ENCODE data around the gene SLC9A9.

Gene SLC9A9

DNA sequence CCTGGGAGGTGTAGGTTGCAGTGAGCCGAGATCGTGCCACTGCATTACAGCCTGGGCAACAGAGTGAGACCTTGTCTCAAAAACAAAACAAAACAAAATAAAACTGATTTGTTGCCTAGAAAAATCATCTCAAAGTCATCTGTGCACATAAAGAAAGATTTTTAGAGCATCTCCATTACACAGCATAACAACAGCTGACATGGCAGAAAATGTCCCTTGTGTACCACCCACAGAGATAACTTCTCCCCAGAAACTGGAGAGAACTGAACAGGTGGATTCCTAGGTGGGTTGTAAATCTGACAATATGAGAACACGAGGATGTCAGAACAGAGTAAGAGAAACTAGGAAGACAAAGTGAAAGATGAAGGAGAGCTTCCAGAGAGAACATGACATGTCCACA lies 207.5 kb downstream of the SLC9A9 start:
- TF ChIP-seq, protein P1, sequence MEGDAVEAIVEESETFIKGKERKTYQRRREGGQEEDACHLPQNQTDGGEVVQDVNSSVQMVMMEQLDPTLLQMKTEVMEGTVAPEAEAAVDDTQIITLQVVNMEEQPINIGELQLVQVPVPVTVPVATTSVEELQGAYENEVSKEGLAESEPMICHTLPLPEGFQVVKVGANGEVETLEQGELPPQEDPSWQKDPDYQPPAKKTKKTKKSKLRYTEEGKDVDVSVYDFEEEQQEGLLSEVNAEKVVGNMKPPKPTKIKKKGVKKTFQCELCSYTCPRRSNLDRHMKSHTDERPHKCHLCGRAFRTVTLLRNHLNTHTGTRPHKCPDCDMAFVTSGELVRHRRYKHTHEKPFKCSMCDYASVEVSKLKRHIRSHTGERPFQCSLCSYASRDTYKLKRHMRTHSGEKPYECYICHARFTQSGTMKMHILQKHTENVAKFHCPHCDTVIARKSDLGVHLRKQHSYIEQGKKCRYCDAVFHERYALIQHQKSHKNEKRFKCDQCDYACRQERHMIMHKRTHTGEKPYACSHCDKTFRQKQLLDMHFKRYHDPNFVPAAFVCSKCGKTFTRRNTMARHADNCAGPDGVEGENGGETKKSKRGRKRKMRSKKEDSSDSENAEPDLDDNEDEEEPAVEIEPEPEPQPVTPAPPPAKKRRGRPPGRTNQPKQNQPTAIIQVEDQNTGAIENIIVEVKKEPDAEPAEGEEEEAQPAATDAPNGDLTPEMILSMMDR (IDR thresholded peaks at IDR 0.05; ENCODE audit: low read depth, low read length, missing control alignments): no peak
- no peaks in the 10 kb centered on the region for H3K36me3 ChIP-seq (replicated peaks)

DNA sequence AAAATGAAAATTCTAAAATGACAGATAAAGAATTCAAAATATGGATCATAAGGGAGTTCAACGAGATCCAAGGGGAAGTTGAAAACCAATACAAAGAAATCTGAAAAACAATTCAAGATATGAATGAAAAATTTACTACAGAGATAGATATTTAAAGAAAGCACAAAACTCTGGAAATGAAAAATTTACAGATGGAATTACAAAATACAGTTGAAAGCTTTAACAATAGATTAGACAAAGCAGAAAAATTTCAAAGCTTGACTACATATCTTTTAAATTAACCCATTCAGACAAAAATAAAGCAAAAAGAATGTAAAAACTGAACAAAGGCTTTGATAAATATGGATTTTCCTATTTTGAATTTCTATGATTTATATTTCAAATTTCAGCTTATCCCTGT lies 211.1 kb downstream of the SLC9A9 start:
- Histone ChIP-seq H3K27me3 (replicated peaks) (no peaks in the 10 kb centered on the region), H3K4me3 (ENCODE audit: low read depth, low read length) (no peak overlapping the region), H3K36me3 (replicated peaks) (no peaks in the 10 kb centered on the region), H3K27ac (no peak overlapping the region)
- DNase-seq: no peak
- in situ Hi-C loops (cut with HindIII; ENCODE audit: low pct_ligation_motif_present, low sequenced_read_pairs): no loop called here
- TF ChIP-seq, protein P1 (IDR thresholded peaks at IDR 0.05; ENCODE audit: low read depth, low read length, missing control alignments): no peak

More for the DNA sequence above, 207.5 kb downstream of the SLC9A9 start:
- no peak for DNase-seq
- Histone ChIP-seq H3K4me3 (ENCODE audit: low read depth, low read length) (no peak overlapping the region), H3K27me3 (replicated peaks) (no peaks in the 10 kb centered on the region), H3K27ac (no peak overlapping the region)
- in situ Hi-C loops (cut with HindIII; ENCODE audit: low pct_ligation_motif_present, low sequenced_read_pairs): no loop called here

DNA sequence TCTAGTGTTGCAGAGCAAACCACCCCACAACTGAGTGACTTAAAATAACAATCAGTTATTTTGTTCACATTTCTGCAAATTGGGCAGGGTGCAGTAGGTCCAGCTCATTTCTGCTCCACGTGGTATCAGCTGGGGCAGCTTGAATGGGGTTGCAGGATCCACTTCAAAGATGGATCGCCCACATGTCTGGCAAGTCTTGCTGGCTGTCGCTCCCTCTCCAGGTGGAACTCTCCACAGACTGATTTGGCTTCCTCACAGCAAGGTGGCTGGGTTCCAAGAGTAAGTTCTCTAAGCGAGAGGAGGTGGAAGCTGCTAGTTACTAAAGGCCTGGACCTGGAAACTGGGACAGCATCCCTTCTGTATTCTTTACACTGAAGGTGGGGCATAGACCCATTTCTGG lies 213.3 kb downstream of the SLC9A9 start:
- TF ChIP-seq, protein P1 (IDR thresholded peaks at IDR 0.05; ENCODE audit: low read depth, low read length, missing control alignments): no peak
- in situ Hi-C loops (cut with HindIII; ENCODE audit: low pct_ligation_motif_present, low sequenced_read_pairs): no loop called here

DNA sequence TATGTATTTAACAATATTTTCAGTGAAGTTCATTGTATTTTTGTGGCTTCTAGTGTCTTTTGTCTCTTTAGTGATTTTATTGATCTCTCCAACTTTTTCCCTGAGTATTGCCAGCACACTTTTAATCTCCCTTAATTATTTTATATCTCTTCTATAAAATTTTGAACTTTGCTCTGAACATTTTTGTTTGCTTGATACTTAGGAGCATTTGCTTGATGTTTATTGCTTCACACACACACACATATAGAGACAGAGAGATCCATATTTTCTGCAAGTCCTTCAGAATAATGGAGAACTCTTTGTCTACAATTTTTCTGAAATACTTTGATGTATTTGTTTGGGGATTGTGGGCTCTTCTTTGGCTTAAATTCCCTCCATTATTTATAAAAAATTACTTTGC lies 213.8 kb downstream of the SLC9A9 start:
- in situ Hi-C loops (cut with HindIII; ENCODE audit: low pct_ligation_motif_present, low sequenced_read_pairs): no loop called here
- TF ChIP-seq, protein P1 (IDR thresholded peaks at IDR 0.05; ENCODE audit: low read depth, low read length, missing control alignments): no peak
- no peak overlapping the region for H3K27ac ChIP-seq
- H3K27me3 ChIP-seq (replicated peaks): no peaks in the 10 kb centered on the region
- no peak for DNase-seq
- no peak overlapping the region for H3K4me3 ChIP-seq (ENCODE audit: low read depth, low read length)
- H3K36me3 ChIP-seq (replicated peaks): no peaks in the 10 kb centered on the region

More for the DNA sequence above, 213.3 kb downstream of the SLC9A9 start:
- Histone ChIP-seq H3K27me3 (replicated peaks) (no peaks in the 10 kb centered on the region), H3K4me3 (ENCODE audit: low read depth, low read length) (no peak overlapping the region), H3K27ac (no peak overlapping the region), H3K36me3 (replicated peaks) (no peaks in the 10 kb centered on the region)
- DNase-seq: no peak

- no peaks in the 10 kb centered on the region for H3K36me3 ChIP-seq (replicated peaks)
- in situ Hi-C loops (cut with HindIII; ENCODE audit: low pct_ligation_motif_present, low sequenced_read_pairs): no loop called here
Observed at GRCh38 chr3:143633816-143634215, 214.5 kb downstream of the SLC9A9 start.

GRCh38 chr3:143629726-143630125 lies 218.5 kb downstream of the SLC9A9 start:
- Histone ChIP-seq H3K27ac (no peak overlapping the region), H3K27me3 (replicated peaks) (no peaks in the 10 kb centered on the region), H3K4me3 (ENCODE audit: low read depth, low read length) (no peak overlapping the region), H3K36me3 (replicated peaks) (no peaks in the 10 kb centered on the region)
- TF ChIP-seq, protein P1 (IDR thresholded peaks at IDR 0.05; ENCODE audit: low read depth, low read length, missing control alignments): no peak
- DNase-seq: no peak
- in situ Hi-C loops (cut with HindIII; ENCODE audit: low pct_ligation_motif_present, low sequenced_read_pairs): no loop called here

More at GRCh38 chr3:143633816-143634215, 214.5 kb downstream of the SLC9A9 start:
- H3K27me3 ChIP-seq (replicated peaks): no peaks in the 10 kb centered on the region
- no peak for DNase-seq
- no peak overlapping the region for H3K4me3 ChIP-seq (ENCODE audit: low read depth, low read length)
- TF ChIP-seq, protein P1 (IDR thresholded peaks at IDR 0.05; ENCODE audit: low read depth, low read length, missing control alignments): no peak
- H3K27ac ChIP-seq: no peak overlapping the region
